Renal cortex interstitium (tissue), 11 donors: ENCODE results near the gene HS2ST1. TPM values are rescaled to one million over a fixed set of nuclear protein-coding genes. Genes with fewer than 3 reads are reported as not detected.
"Not testable (repeated sequence)": the region's sequence is repeated elsewhere in the genome, so short reads cannot be mapped to it uniquely, and the experiment has no call there.

Source experiments
- DNase-seq, 11 donors: peaks; one replicate each; pipeline ENCODE4 v3.0.0-alpha.2; 2013; ENCODE audit warnings: low read depth in 9 of 11, low spot score in 4 of 11; ENCODE audit errors: extremely low read depth in 1 of 11
- polyA plus RNA-seq, 3 donors: library from polyadenylated mRNA; unstranded; fragments of 120-200 nt; gene quantifications; one replicate each; pipeline ENCODE4 v1.2.1, GENCODE V29; 2013; ENCODE audit not compliant: insufficient read length in 3 of 3

HS2ST1 gene
- polyA plus RNA-seq, 3 donors = 39.1 to 50.2 (median 47.3) TPM

DNA sequence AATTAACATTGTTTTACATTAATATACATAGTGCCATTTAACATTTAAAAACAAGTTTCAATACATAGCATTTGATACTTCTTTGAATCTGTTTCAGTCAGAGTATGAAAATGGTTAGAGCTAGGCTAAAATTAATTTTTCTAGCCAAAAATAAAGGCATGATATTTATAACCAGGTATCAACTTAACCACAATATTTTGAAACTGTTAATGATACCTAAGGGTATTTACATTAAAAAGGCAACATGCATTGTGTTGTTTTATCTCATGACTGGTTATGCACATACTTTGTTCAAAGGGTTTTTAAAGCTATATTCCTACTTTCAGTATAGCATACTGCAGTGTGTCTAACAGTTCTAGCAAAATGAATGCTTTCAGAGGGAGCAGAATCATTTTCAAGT lies 130.0 kb downstream of the HS2ST1 start:
- DNase-seq = no peak

DNA sequence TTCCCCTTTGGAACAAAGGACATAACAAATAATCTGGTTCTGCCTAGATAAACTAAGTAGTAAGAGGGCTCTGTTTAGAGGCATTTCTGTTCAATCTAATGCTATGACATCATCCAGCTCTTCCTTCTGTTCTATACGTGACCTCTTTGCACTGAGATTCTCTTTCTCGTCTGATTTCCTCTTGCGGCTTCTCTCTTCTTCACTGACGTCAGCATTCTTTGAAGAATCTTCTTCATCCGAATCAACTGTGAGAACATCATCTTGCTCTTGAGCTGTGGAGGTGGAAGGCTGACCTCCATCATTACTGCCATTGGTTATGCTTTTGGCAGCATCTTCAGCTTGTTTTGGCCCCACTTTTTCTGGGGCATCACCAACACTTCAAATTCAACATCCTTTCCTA lies 130.4 kb downstream of the HS2ST1 start:
- no peak for DNase-seq

DNA sequence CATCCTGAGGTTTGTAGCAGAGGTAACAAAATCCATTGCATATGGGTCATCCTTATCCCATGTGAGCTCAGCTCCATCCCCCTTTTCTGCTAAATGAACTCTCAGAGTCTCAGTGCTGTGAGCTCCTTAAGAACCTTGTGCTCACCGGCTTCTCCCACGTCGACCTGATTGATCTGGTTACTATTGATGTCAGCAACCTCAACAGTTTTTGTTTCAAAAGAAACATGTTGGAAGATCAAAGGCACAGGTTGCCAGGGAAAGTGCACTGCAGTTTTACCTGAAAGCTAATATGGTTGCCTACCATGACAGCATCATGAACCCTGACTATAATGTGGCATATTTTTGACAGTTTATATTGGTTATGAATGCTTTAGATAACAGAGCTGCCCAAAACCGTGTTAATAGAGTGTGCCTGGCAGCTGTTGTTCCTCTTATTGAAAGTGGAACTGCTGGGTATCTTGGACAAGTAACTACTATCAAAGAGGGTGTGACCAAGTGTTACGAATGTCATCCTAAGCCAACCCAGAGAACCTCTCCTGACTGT lies 131.4 kb downstream of the HS2ST1 start:
- no peak for DNase-seq

DNA sequence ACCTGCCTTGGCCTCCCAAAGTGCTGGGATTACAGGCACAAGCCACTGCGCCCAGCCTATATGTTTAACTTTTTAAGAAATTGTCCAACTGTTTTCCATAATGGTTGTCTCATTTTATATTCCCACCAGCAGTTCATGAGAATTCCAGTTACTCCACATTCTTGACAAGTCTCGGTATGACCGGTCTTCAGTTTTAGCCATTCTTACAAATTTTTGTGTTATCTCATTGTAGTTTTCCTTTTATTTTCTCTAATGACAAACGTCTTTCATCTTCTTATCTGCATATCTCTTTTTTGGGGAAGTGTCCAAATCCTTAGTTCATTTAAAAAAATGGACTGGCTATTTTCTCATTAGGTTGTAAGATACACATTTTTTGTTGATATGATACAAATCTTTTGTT lies 132.5 kb downstream of the HS2ST1 start:
- no peak for DNase-seq

DNA sequence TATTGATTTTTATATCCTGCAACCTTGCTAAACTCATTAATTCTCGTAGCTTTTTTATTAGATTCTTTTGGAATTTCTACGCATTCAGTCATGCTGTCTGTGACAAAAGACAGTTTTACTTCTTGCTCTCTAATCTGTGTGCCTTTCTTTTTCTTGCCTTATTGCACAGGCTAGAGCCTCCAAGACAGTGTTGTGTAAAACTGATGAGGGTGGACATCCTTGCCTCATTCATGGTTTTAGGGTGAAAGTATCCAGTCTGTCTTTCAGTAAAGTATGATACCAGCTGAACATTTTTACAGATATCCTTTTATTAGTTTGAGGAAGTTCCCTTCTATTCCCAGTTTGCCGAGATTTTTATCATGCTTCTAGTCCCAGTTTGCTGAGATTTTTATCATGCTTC lies 133.8 kb downstream of the HS2ST1 start:
- DNase-seq = no peak

DNA sequence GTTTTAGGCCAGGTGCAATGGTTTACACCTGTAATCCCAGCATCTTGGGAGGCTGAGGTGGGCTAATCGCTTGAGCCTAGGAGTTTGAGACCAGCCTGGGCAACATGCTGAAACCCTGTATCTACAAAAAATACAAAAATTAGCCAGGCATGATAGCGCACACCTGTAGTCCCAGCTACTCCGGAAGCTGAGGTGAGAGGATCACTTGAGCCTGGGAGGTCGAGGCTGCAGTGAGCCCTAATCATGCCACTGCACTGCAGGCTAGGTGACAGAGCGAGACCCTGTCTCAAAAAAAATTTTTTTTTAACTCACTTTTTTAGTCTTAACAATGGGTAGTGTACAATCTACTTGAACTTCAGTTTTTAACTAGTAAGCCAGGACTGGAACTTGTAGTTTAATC lies 137.5 kb downstream of the HS2ST1 start:
- no peak for DNase-seq

DNA sequence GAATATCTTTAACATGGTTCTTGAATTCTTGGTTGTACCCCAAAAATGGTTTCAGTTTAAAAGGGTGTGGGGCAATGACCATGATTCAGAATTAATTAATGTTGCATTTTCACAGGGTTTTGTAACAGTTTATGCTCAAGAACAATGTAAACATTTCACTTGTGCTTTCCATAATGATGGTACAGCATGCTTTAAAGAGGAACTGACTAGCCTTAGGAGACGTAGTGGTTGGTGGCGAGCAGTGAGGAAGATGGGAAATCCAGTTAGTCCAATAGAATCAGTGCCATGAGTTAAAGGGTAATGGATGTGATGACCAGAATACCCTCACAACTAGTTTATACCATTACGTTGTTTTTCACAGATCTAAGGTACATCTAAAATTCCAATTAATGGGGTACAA lies 138.0 kb downstream of the HS2ST1 start:
- no peak for DNase-seq

DNA sequence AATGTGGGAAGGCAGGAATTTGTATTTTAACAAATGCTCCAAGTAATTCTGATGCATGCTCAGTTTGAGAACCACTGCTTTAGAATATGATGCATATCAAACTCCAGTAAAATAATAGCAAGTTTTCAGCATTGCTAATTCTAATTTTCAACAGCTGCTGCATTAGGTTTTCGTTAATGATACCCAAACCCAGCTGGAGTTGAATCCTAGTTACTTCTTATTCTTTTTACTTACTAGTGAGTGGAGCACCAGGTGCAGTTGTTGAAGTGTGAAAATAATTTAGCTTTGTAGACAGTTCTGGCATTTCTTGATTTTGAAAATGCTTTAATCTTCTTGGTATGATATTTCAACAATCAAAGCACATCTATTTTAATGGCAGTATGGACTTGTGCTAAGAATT lies 138.5 kb downstream of the HS2ST1 start:
- no peak for DNase-seq

DNA sequence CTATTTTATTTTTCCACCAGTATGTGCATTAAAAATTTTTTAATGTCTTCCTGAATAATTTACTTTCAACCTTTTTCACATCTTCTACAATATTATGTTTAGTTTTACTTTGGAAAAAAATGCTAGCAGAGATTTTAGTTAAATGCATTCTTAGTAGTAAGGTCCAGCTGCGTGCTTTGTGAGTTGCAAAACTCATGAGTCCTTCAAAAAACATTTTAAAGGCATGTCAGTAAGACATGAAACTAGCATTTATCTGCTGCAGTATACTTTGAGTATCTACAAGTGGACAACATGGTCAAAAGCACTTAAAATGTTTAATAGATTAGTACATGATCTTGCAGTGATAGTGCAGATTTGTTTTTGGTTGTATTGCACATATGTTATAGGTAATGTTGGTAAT lies 139.0 kb downstream of the HS2ST1 start:
- DNase-seq = no peak

DNA sequence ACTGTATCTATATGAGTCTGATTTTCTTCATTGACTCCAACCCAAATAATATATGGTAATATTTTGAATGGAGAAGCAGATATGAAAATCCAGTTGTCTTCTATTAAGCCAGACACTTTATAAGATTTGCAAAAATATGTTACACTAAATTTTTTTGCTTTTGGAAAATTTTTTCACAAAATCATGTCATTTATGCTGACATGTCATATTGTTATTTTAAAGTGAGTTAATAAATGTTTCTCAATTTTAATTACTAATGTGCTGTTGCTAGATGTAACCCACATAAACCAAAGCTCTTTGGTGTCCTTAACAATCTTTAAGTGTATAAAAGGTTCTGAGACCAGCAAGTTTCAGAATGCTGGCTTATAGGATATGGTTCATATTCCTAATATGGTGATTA lies 142.5 kb downstream of the HS2ST1 start:
- no peak for DNase-seq

DNA sequence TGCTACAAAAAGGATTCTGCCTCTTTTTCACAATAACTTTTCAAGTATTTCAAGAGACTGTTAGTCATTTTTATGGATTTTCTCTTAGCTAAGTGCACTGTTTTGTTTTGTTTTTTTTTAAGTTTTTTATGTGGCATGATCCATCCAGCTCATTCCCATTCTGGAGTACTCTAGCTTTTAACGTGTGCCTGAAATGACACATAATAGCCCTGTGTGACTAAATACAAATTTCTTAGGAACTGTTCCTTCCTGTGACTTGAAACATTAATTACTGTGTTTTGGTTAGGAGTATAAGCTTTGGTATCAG lies 143.9 kb downstream of the HS2ST1 start:
- no peak for DNase-seq

DNA sequence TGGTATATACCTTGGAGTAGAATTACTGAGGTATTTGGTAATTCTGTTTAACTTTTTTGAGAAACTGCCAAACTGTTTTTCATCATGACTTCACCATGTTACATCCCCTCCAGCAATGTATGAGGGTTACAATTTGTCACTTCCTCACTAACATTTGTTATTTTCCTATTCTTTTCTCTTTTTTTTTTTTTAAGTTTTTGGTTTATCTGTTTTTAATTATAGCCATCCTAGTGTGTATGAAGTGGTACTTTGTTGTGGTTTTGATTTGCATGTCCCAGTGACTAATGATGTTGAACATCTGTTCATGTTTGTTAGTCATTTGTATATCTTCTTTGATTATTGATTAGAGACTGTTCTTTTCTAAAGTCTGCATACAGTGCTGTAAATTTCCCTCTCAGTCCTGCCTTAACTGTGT lies 147.3 kb downstream of the HS2ST1 start:
- no peak for DNase-seq

DNA sequence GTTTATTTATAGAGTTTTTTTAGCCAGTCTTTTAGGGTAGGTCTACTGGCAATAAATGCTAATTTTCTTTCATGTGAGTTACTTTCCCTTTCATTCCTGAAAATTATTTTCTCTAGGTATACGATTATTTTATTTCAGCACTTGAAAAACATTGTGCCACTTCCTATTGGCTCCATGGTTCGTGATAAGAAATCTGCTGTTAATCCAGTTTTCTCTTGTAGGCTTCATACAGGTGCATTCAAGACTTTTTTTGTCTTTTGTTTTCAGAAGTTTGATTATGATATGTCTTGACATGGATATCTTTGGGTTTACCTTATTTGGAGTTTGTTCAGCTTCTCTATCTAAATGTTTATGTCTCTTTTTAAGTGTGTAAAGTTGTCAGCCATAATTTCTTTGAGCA lies 148.3 kb downstream of the HS2ST1 start:
- no peak for DNase-seq

DNA sequence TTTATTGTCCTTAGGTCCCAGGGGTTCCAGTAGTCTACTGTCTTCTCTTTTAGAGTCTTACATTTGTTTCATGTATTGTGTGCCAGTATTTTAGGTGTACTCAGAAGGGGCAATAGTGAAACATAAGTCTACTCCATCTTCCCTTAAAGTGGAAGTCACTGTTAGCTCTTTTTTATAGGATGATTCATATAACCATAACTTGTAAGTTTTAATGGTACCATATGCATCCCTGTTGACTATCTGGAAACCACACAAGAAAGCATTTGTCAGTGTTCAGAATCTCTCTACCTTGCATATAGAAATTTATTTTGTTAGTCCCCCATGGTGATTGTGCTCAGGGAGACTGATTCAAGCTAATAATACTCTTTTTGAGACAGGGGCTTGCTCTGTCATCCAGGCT lies 149.9 kb downstream of the HS2ST1 start:
- DNase-seq = no peak

DNA sequence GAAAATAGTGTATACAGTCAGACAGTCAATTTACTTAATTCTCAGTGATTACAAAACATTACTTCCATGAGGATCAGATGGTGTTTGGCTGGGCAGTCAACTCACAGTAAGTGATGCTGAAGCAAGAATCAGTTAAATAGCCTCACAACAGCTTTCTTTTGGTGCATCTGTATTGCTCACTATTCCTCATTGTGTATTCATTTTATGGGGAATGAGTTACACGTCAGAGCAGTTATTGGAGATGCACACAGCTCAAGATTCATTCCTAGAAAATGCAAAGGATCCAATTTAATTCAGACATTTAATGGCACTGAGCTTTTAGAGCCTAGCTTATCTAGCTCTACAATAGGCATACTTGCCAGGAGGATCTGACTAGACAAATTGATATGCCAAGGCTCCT lies 150.6 kb downstream of the HS2ST1 start:
- no peak for DNase-seq

DNA sequence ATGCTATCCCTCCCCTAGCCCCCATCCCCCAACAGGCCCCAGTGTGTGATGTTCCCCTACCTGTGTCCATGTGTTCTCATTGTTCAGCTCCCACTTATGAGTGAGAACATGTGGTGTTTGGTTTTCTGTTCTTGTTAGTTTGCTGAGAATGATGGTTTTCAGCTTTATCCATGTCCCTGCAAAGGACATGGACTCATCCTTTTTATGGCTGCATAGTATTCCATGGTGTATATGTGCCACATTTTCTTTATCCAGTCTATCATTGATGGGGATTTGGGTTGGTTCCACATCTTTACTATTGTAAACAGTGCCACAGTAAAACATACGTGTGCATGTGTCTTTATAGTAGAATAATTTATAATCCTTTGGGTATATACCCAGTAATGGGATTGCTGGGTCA lies 152.3 kb downstream of the HS2ST1 start:
- not testable (repeated sequence) for DNase-seq

DNA sequence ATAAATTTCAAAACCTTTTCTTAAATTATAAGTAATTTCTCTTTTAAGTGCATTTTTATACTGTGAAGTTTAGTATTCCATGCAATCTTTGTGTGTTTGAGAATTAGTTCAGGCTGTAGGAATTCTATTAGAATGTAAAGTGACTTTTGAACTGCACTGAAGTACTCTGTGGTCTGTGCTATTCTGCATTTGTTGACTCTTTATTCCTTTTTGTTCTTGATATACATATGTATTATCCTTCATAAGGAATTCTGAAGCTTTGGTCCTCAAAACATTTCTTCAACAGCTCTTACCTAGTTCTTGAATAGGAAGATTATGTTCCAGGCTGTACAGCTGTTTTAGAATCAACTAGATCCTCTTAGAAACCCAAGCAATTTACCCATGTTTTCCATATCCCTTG lies 158.0 kb downstream of the HS2ST1 start:
- no peak for DNase-seq

DNA sequence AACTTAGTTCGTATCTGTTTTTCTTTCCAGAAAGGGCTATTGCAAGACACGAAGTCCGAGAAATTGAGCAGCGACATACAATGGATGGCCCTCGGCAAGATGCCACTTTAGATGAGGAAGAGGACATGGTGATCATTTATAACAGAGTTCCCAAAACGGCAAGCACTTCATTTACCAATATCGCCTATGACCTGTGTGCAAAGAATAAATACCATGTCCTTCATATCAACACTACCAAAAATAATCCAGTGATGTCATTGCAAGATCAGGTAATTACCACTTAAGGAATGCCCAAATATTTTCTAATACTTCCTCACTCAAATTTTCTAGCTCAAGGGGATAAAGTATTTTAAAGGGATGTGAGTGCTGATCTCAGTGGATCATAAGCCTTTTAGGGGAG lies 158.5 kb downstream of the HS2ST1 start:
- DNase-seq = no peak

DNA sequence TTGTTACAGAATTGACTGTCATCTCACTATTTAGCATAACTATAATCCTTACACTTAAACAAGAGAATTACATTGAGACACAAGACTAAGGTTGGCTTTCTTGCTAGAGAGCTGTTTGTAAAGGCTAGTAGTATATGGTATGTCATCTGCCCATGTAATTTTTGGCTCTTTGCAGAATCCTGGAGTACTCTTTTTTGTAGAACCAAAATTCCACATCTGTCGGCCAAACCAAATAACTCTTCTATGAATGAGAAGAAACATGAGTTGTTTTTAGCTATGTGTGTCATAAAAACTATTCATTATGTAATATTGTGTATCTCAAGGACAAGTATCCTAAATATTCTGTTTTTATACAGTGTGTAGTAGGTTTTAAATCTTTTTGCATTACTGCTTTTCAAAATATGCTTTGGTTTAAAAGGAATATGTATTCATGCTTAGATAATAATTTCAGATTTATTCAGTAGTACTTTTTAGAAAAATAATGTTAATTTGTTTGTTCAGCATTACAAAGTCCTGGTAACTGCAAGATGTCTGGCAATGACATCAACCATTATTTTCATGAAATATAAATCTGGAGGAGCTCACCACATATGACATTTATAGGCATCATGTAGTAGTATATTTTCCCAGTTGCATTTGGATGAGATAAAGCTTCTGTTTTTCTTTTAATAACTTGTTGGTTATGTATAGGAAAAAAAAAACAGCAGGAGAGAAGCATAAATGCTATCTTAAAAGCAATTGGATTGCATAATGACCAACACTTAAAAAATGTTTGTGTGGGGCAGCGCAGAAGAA lies 159.8 kb downstream of the HS2ST1 start:
- no peak for DNase-seq

DNA sequence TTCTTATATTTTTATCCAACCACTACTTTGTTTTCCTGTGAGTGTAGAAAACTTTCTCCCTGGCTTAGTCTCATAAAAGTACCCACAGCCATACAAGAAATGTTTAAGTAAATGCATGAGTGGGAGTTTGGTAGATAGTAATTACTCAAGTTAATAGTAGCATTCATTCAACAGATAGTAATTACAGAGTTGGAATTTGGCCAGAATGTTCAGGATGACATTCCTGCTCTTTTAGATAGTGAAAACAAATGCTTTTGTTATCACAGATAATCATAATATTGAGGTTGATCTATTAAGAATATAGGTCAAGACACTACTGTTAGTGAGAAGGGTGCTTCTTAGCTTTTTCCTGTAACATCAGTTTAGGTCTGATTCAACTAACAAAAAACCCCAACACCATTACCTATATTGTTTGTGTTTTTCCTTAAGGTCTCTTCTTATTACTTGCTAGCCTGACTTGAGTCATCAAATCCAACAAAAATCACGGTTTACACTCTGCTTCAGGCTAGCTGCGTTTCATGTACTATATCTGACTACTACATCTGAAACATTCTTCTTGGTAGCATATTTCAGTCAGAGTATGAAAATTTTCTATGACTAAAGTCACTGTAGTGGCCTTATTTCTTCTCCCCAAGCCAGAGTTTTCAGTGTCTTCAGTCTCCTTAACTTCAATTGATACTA lies 163.7 kb downstream of the HS2ST1 start:
- DNase-seq = no peak
